Left ventricle myocardium inferior (tissue), 1 donor: ENCODE data around the gene FOXP4. TPM values are rescaled to one million over a fixed set of nuclear protein-coding genes. Genes with fewer than 3 reads are reported as not detected.

ENCODE experiments used
- DNase-seq: peaks from one replicate; pipeline ENCODE4 v3.0.0-alpha.2; 2020
- H3K27ac ChIP-seq: fragments of 200-600 bp; replicated peaks from 2 replicates; pipeline ENCODE4 v1.8.0; 2021
- H3K27me3 ChIP-seq: fragments of 200-600 bp; 2 replicates; pipeline ENCODE4 v1.8.0; 2021; ENCODE audit warnings: low read depth
- H3K36me3 ChIP-seq: fragments of 200-600 bp; 2 replicates; pipeline ENCODE4 v1.8.0; 2021
- H3K4me1 ChIP-seq: fragments of 200-600 bp; 2 replicates; pipeline ENCODE4 v1.8.0; 2021
- H3K4me3 ChIP-seq: fragments of 200-600 bp; 2 replicates; pipeline ENCODE4 v1.8.0; 2021; ENCODE audit warnings: mild to moderate bottlenecking, moderate library complexity
- H3K9me3 ChIP-seq: fragments of 200-600 bp; replicated peaks from 2 replicates; pipeline ENCODE4 v1.8.0; 2021
- intact Hi-C: fragments of 100-400 bp; cut with micrococcal nuclease; formaldehyde crosslinking; loops from one replicate; pipeline ENCODE4 v1.11.0; 2022
- total RNA-seq: library from RNA; stranded (reverse); fragmentation: NEBNext Ultra II Directional; extraction: Animal tissue kit (Norgen Biotek cat#: 25700); gene quantifications from one replicate; pipeline ENCODE4 v1.2.1, GENCODE V29; 2021
- TF ChIP-seq, protein P1 (sequence below): fragments of 200-600 bp; IDR thresholded peaks from 2 replicates; pipeline ENCODE4 v1.8.0; 2021; ENCODE audit warnings: antibody characterized with exemption, mild to moderate bottlenecking, borderline replicate concordance
- donor health status: DM: no; HTN: yes; CAD: no; lungs with severe emphysema.

FOXP4 gene
- total RNA-seq, 1 donor from 2014 or later = 15.0 TPM

DNA sequence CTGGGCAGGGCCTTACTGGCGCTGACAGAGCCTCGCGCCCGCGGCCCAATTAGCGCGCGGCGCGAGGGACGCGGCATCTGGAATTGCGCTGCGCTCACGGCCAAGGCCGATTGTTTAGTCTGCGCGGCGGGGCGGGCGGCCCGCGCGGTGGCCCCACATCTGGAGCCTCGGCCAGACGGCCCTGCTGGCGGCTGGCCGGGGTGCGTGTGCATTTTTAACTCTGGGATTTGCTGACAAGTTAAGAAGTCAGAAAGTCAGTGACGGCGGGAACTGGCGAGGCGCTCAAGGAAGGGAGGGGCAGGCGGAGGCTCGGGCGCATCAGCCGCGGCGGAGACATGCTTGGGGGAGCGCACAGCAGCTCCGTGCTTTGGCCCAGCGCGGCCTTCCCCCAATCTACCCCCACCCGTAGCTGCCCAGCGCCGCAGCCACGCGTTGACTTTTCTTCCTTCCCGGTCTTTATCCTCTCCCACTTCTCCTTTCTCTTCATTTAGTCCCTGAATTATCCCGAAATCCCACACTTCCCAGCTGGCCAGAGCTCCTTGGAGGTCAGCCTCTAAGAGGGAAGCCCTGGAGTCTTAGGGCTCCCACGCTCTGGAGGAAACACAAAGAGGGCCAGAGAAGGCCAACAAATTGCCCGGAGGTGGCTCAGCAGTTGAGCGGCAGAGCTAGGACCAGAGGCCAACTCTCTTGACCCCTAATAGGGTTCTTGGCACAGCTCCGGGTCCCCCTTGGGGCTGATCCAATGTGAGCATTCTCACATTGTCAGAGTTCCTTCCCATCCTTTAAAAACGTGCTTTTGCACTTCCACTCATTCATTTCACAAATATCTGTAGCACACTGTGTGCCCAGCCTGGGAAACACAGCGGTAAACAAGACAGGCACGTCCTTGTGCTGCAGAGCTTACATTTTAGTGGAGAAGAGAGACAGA is 40.8 kb upstream of the FOXP4 start:
- H3K4me1 ChIP-seq = peaks cover 30% of the 10 kb centered on the region
- intact Hi-C loops = no loop called here
- no peaks in the 10 kb centered on the region for H3K36me3 ChIP-seq
- H3K9me3 ChIP-seq = no peaks in the 10 kb centered on the region
- H3K27me3 ChIP-seq = peaks cover 79% of the 10 kb centered on the region
- peak; percentile 83 for DNase-seq
- peak overlapping the region; percentile 80 for H3K27ac ChIP-seq
- H3K4me3 ChIP-seq = peak overlapping the region; percentile 62
- TF ChIP-seq, protein P1, sequence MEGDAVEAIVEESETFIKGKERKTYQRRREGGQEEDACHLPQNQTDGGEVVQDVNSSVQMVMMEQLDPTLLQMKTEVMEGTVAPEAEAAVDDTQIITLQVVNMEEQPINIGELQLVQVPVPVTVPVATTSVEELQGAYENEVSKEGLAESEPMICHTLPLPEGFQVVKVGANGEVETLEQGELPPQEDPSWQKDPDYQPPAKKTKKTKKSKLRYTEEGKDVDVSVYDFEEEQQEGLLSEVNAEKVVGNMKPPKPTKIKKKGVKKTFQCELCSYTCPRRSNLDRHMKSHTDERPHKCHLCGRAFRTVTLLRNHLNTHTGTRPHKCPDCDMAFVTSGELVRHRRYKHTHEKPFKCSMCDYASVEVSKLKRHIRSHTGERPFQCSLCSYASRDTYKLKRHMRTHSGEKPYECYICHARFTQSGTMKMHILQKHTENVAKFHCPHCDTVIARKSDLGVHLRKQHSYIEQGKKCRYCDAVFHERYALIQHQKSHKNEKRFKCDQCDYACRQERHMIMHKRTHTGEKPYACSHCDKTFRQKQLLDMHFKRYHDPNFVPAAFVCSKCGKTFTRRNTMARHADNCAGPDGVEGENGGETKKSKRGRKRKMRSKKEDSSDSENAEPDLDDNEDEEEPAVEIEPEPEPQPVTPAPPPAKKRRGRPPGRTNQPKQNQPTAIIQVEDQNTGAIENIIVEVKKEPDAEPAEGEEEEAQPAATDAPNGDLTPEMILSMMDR = no peak

GRCh38 chr6:41508479-41508878 is 37.7 kb upstream of the FOXP4 start:
- Histone ChIP-seq H3K4me1 (peaks cover 22% of the 10 kb centered on the region), H3K27me3 (peaks cover 81% of the 10 kb centered on the region)
- intact Hi-C loops = no loop called here

DNA sequence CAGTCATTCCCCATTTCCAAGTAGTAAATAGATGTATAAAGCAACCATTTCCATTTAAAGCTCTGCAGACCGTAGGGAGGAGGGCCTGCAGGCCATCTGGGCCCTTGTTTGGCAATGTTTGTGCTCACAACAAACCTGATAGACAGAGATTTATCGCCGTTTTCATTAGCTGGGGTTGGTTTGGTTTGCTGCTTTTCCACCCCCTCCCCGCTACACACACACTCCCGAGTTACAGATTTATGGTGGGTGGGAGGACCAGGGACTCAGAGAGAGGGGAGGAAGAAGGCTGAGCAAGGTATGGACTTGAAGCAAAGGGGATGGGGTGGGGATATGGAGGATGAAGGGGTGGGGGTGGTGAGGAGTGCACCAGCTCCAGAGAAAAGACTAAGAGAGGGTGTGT is 36.6 kb upstream of the FOXP4 start:
- Histone ChIP-seq H3K4me3 (no peak overlapping the region), H3K9me3 (no peaks in the 10 kb centered on the region), H3K27ac (no peak overlapping the region), H3K36me3 (no peaks in the 10 kb centered on the region), H3K4me1 (peaks cover 13% of the 10 kb centered on the region), H3K27me3 (peaks cover 72% of the 10 kb centered on the region)
- DNase-seq = no peak
- intact Hi-C loops = no loop called here
- TF ChIP-seq, protein P1 = no peak

More at GRCh38 chr6:41508479-41508878, 37.7 kb upstream of the FOXP4 start:
- no peaks in the 10 kb centered on the region for H3K36me3 ChIP-seq
- DNase-seq = no peak
- H3K9me3 ChIP-seq = no peaks in the 10 kb centered on the region
- H3K27ac ChIP-seq = no peak overlapping the region
- TF ChIP-seq, protein P1 = no peak
- H3K4me3 ChIP-seq = no peak overlapping the region

DNA sequence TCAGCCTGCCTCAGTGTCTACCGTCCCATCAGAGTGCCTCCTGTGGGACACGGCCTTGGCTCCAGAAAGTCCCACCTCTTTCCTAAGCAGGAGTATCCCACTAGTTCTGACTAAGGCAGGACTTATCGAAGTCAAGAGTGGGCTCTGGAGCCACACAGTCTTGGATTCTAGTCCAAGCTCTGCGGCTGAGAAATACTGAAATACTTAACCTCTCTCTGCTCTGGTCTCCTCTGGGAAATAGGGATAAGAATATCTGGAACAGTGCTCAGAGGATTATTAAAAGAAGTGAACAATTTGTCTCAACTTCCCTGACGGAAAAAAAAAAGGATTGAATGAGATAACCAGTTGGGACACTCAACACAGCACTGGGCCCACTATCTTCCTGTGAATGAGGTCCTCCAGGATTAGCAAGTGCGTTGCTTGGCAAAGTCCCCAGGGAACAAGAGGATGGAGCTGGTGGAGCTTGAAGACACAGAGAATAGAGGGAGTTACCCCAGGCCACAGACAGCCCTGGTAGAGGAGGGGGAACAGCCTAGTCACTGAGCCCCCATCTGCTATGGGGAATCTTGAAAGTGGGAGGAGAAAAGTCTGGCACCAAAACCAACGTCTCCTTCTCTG is 34.6 kb upstream of the FOXP4 start:
- intact Hi-C loops = no loop called here
- Histone ChIP-seq H3K27ac (no peak overlapping the region), H3K9me3 (no peaks in the 10 kb centered on the region), H3K36me3 (no peaks in the 10 kb centered on the region), H3K4me3 (no peak overlapping the region), H3K27me3 (peaks cover 52% of the 10 kb centered on the region), H3K4me1 (no peaks in the 10 kb centered on the region)
- TF ChIP-seq, protein P1 = no peak
- DNase-seq = no peak

GRCh38 chr6:41512146-41512701 is 34.0 kb upstream of the FOXP4 start:
- Histone ChIP-seq H3K27me3 (peaks cover 46% of the 10 kb centered on the region), H3K27ac (no peak overlapping the region), H3K4me1 (no peaks in the 10 kb centered on the region), H3K36me3 (no peaks in the 10 kb centered on the region), H3K9me3 (no peaks in the 10 kb centered on the region), H3K4me3 (no peak overlapping the region)
- TF ChIP-seq, protein P1 = no peak
- no peak for DNase-seq
- intact Hi-C loops = no loop called here
